CD4-positive, alpha-beta T cell treated with Interleukin-6 at 100 ng/mL for 8 hours (primary cell): ENCODE data around the gene DSC2.
"Not testable (repeated sequence)": the region's sequence is repeated elsewhere in the genome, so short reads cannot be mapped to it uniquely, and the experiment has no call there.

Experiments
- DNase-seq: peaks from one replicate; pipeline ENCODE4 v3.0.0-alpha.2; 2020; ENCODE audit warnings: mixed read lengths, low spot score

DSC2 gene

DNA sequence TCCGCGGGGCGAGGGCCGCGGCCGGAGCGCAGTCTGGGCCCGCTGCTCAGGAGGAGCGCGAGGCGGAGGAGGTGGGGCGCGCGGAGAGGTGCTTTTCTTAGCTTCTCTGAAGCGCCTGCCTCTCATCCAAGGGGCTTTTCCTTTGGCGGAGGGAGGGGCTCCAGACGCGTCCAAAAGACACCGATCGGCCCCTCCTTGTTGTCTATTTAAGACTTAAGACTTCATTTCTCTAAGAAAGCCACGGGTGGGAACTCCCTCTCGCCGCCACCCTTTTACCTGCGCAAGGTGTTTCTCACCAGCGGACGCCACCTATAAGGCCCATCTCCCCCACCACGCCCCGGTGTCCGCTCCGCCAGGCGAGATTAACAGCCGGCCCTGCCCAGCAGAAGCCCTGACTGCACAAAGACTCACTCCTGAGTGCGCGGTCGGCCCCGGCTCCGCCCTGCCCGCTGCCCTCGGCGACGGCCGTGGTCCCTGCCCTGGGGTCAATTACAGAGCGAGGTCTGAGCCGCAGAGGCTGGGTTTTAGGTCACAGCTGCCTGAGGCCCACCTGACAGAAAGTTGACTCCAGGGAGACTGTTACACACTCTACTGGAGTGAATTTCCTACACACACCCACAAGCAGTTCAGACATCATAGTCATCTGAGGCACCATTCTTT lies at the start of gene DSC2:
TSS of gene DSC2 (minus strand) at position 397 of the 660 bp plus-strand sequence. CDS start 450 bp downstream, outside the sequence.
- no peak for DNase-seq

- DNase-seq = no peak
Observed at GRCh38 chr18:31149351-31149750, 47.1 kb upstream of the DSC2 start.

DNA sequence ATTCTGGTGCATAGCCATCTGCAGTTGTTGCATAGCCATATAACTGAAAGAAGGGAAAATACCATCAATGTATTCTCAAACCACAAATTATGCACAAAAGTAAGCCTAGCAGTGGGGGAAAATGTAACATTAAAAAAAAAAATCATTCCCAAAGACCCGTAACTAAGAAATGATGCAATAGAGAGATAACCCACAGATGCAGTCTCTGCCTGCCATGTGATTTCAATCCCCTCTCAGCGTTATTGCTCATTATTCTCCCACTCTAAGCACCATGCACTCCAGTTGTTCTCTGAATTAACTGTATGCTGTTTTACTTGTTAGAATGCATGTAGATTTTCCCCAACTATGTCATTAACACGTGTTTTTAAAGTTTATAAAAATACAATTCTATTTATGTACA lies 46.4 kb upstream of the DSC2 start:
- no peak for DNase-seq

GRCh38 chr18:31146809-31147208 lies 44.6 kb upstream of the DSC2 start:
- no peak for DNase-seq

GRCh38 chr18:31143025-31143424 lies 40.8 kb upstream of the DSC2 start:
- no peak for DNase-seq

- no peak for DNase-seq
Observed at GRCh38 chr18:31138709-31139108, 36.5 kb upstream of the DSC2 start.

DNA sequence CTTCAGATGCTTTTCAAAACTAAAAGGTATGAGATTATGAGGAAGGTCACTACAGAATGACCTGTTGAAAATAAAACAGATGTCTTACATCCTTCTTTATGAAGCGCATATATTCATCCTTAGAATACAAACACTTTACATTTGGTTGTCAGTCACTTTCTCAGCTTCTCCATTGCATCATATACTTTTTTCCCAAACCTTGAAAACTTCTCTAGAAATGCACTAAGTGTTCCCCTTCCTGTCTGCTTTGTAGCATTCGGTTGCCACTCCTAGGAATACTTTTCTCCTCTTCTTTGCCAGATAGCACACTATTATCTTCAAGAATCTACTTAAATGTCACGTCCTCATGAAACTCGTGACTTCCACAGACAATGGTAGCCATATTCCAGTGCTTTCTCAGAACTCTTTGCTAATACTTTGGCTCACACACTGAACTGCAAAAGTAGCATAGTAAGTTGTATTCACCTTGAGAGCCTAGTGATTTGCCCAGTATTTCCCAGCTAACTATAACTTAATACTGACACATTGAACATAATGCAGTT lies 32.8 kb upstream of the DSC2 start:
- DNase-seq = no peak

DNA sequence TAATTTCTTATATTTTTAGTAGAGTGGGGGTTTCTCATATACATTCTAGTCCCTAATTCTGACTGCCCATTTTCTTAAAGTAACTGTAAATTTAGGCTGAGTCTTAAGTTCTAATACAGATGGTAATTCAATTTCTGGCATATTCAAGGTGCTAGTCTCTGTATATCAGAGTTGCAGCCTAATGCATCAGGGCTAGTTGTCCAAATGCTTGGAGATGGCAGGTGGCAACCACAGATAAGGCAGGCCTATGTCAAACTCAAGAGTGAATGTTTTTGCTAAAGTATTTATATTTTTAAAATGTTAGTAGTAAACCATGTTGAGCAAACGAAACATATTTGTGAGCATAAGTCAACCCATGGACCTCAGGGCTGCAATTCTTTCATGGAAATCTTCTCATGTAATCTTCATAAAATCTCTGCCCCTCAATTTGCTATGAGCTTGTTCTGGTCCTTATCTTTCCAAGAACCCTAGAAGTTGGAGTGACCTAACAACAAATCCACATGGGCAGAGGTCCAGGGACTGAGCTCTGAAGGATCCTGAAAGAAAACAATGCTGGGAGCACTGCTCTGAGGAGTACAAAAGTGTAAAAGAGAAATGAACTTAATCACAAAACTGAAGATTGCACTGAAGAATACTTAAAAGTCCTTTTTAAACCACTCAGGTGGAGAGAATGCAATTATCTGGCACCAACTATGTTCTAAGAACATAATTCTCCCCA lies 27.3 kb upstream of the DSC2 start:
- no peak for DNase-seq

GRCh38 chr18:31125878-31126277 lies 23.7 kb upstream of the DSC2 start:
- no peak for DNase-seq

DNA sequence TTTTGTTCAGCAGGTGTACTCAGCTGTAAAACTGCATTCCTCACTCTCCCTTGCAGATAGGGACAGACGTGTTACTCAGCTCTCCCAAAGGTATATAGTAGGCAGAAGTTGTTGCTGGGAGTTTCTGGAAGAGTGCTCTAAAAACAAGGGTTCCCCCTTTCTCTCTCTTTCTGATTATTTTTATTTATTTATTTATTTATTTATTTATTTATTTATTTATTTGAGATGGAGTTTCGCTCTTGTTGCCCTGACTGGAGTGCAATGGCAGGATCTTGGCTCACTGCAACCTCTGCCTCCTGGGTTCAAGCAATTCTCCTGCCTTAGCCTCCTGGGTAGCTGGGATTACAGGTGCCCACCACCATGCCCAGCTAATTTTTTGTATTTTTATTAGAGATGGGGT lies 20.9 kb upstream of the DSC2 start:
- not testable (repeated sequence) for DNase-seq

DNA sequence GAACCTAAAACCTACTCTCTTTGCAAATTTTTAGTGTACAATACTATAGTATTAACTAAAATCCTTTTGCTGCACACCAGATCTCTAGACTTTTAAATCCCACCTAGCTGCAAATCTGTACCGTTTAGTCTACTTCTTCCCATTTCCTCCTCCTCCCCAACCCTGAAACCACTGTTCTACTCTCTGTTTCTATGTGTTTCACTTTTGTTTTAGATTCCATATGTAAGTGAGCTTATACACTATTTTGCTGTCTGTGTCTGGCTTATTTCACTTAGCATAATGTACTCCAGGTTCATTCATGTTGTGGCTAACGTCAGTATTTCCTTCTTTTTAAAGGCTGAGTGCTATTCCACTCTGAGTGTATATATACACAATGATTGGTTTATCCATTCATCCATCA lies 18.4 kb upstream of the DSC2 start:
- DNase-seq = no peak

DNA sequence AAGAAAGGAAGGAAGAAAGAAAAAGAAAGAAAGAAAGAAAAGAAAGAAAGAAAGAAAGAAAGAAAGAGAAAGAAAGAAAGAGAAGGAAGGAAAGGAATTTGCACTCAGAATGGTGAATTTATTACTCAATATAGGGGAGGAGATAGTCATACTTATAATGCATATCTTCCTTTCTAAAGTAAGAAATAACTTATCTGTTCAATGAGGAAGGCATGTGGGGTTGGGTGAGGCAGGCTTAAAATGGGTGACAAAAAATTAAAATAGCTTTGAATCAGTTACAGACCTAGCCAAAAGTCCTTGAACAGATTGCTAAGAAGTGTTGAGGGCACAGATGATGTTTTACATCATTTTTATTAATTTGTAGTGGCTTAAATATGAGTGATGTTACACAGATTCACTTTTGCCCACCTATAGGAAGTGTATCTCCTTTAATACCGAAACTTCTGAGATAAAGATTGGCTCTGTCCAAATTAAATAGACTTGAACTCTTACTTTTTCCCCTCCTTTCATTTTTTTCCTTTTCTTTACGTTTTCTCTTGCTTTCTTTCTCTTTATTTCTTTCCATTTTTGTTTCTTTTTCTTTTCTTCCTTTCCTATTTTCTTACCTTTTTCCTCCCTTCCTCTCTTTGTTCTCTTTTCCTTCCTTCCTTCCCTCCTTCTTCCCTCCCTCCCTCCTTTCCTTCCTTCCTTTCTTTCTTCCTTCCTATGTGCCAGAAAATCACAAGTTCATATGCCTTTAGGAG lies 14.8 kb upstream of the DSC2 start:
- no peak for DNase-seq

DNA sequence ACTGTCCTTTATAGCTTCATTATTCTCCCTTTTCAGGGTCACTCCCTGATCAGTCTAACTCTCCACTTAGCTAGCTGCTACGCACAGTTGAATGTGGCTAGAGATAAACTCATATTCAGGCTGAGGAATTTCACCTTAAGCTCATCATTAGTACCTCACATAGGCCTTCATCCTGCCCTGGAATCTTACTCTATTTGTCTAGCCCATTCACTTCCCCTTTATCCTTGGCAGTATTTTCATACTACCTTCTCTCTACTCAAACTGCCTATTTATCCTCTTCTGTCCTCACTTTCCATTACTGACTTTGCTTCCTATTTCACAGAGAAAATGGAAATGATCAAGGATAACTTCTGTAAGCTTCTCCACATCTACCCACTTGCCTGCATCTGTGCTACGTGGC lies 10.6 kb upstream of the DSC2 start:
- DNase-seq = no peak

- DNase-seq = no peak
Observed at GRCh38 chr18:31105733-31106132, 3.5 kb upstream of the DSC2 start.

GRCh38 chr18:31104444-31104843 lies 2.2 kb upstream of the DSC2 start:
- no peak for DNase-seq

DNA sequence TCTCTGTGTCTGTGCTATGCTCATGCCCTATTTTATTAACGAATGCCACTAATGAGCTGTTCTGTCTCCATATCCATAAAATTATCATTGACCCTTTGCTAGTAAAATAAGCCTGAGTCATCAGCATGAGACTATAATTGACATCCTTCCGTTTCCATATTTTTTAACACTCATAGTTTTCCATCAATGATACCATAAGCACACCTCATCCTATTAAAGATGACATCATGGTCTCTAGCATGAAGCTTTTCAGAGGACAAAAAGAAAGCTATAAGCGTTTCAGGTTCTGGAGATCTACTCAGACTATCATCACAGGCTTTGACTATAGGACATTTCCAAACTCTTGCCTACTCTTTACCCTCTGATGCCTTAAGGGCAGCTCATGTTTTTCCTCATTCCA lies 1.2 kb upstream of the DSC2 start:
- no peak for DNase-seq

GRCh38 chr18:31102941-31103340 lies 720 bp upstream of the DSC2 start:
- no peak for DNase-seq

- DNase-seq = no peak
Observed at GRCh38 chr18:31101183-31102024, 817 bp downstream of the DSC2 start.

- DNase-seq = no peak
Observed at GRCh38 chr18:31100436-31101182, 1.6 kb downstream of the DSC2 start.

GRCh38 chr18:31099450-31100230 lies 2.6 kb downstream of the DSC2 start:
- no peak for DNase-seq
